HEK293 (cell line): ENCODE data around the gene LRP1B.

Source experiments
- BCL6B ChIP-seq: fragments of 450-650 bp; formaldehyde crosslinking; IDR thresholded peaks from 2 replicates; pipeline ENCODE4 v1.5.1; 2017; ENCODE audit warnings: missing biosample characterization, missing genetic modification characterization
- CTCF ChIP-seq: fragments of 450-650 bp; formaldehyde crosslinking; IDR thresholded peaks from 2 replicates; pipeline ENCODE4 v1.5.1; 2016; ENCODE audit warnings: missing biosample characterization, missing genetic modification characterization
- GLI4 ChIP-seq: fragments of 450-650 bp; formaldehyde crosslinking; IDR thresholded peaks from 2 replicates; pipeline ENCODE4 v1.5.1; 2016; ENCODE audit warnings: missing biosample characterization, missing genetic modification characterization
- GLIS2 ChIP-seq: fragments of 450-650 bp; formaldehyde crosslinking; IDR thresholded peaks from 2 replicates; pipeline ENCODE4 v1.5.1; 2016; ENCODE audit warnings: missing biosample characterization, missing genetic modification characterization
- MYNN ChIP-seq: fragments of 450-650 bp; formaldehyde crosslinking; IDR thresholded peaks from 2 replicates; pipeline ENCODE4 v1.5.1; 2016; ENCODE audit warnings: missing biosample characterization, missing genetic modification characterization, borderline replicate concordance
- PATZ1 ChIP-seq: fragments of 450-650 bp; formaldehyde crosslinking; IDR thresholded peaks from 2 replicates; pipeline ENCODE4 v1.5.1; 2016; ENCODE audit warnings: missing biosample characterization, missing genetic modification characterization
- PBX3 ChIP-seq: sonication (generic); formaldehyde crosslinking; IDR thresholded peaks from 2 replicates; pipeline ENCODE4 v1.8.1; 2022; ENCODE audit warnings: mild to moderate bottlenecking, moderate library complexity, missing genetic modification reagents
- PRDM1 ChIP-seq: fragments of 450-650 bp; formaldehyde crosslinking; IDR thresholded peaks from 2 replicates; pipeline ENCODE4; 2016; ENCODE audit warnings: missing biosample characterization, missing genetic modification characterization
- SCRT1 ChIP-seq: fragments of 450-650 bp; formaldehyde crosslinking; IDR thresholded peaks from 2 replicates; pipeline ENCODE4 v1.5.1; 2016; ENCODE audit warnings: missing biosample characterization, missing genetic modification characterization, borderline replicate concordance
- TRIM28 ChIP-seq: IDR thresholded peaks from 2 replicates; pipeline ENCODE4 v1.6.1; 2011; ENCODE audit warnings: low read length, control low read depth, borderline replicate concordance
- ZNF138 ChIP-seq: fragments of 450-650 bp; formaldehyde crosslinking; IDR thresholded peaks from 2 replicates; pipeline ENCODE4 v1.5.1; 2016; ENCODE audit warnings: missing biosample characterization, missing genetic modification characterization, borderline replicate concordance
- ZNF174 ChIP-seq: fragments of 450-650 bp; formaldehyde crosslinking; IDR thresholded peaks from 2 replicates; pipeline ENCODE4 v1.5.0; 2017; ENCODE audit warnings: missing biosample characterization, mild to moderate bottlenecking, missing genetic modification characterization
- ZNF175 ChIP-seq: fragments of 450-650 bp; formaldehyde crosslinking; IDR thresholded peaks from 2 replicates; pipeline ENCODE4 v1.5.1; 2016; ENCODE audit warnings: missing biosample characterization, missing genetic modification characterization
- ZNF19 ChIP-seq: fragments of 450-650 bp; formaldehyde crosslinking; IDR thresholded peaks from 2 replicates; pipeline ENCODE4; 2016; ENCODE audit warnings: missing biosample characterization, missing genetic modification characterization, low read depth
- ZNF274 ChIP-seq, 2 experiments: fragments of 200-500 bp in 1 of 2; fragments of 450-650 bp in 1 of 2; sonication (Bioruptor generic) in 1 of 2; formaldehyde crosslinking in 1 of 2; IDR thresholded peaks; 2 replicates each; pipeline versions ENCODE4 v1.5.1 to v1.6.1; 2014 to 2016; ENCODE audit warnings: borderline replicate concordance in 1 of 2, inconsistent platforms in 1 of 2, low read length in 1 of 2, missing biosample characterization in 1 of 2, missing genetic modification characterization in 1 of 2
- ZNF324 ChIP-seq: fragments of 450-650 bp; formaldehyde crosslinking; IDR thresholded peaks from 2 replicates; pipeline ENCODE4 v1.5.1; 2016; ENCODE audit warnings: missing biosample characterization, missing genetic modification characterization
- ZNF354C ChIP-seq: fragments of 450-650 bp; formaldehyde crosslinking; IDR thresholded peaks from 2 replicates; pipeline ENCODE4 v1.5.1; 2016; ENCODE audit warnings: missing biosample characterization, missing genetic modification characterization, low read depth, borderline replicate concordance
- ZNF362 ChIP-seq: fragments of 450-650 bp; formaldehyde crosslinking; IDR thresholded peaks from 2 replicates; pipeline ENCODE4 v1.5.1; 2016; ENCODE audit warnings: missing biosample characterization, missing genetic modification characterization
- ZNF391 ChIP-seq: fragments of 450-650 bp; formaldehyde crosslinking; IDR thresholded peaks from 2 replicates; pipeline ENCODE4 v1.5.1; 2016; ENCODE audit warnings: low read depth, missing biosample characterization, missing genetic modification characterization, borderline replicate concordance
- ZNF404 ChIP-seq: fragments of 450-650 bp; formaldehyde crosslinking; IDR thresholded peaks from 2 replicates; pipeline ENCODE4 v1.5.1; 2017; ENCODE audit warnings: missing biosample characterization, missing genetic modification characterization
- ZNF488 ChIP-seq: fragments of 450-650 bp; formaldehyde crosslinking; IDR thresholded peaks from 2 replicates; pipeline ENCODE4 v1.5.1; 2016; ENCODE audit warnings: missing biosample characterization, missing genetic modification characterization
- ZNF530 ChIP-seq: fragments of 450-650 bp; formaldehyde crosslinking; IDR thresholded peaks from 2 replicates; pipeline ENCODE4 v1.5.1; 2016; ENCODE audit warnings: low read depth, missing biosample characterization, missing genetic modification characterization
- ZNF548 ChIP-seq: fragments of 450-650 bp; formaldehyde crosslinking; IDR thresholded peaks from 2 replicates; pipeline ENCODE4 v1.5.1; 2016; ENCODE audit warnings: missing biosample characterization, missing genetic modification characterization
- ZNF560 ChIP-seq: fragments of 450-650 bp; formaldehyde crosslinking; IDR thresholded peaks from 2 replicates; pipeline ENCODE4 v1.5.1; 2017; ENCODE audit warnings: missing biosample characterization, missing genetic modification characterization, borderline replicate concordance
- ZNF561 ChIP-seq: fragments of 450-650 bp; IDR thresholded peaks from 2 replicates; pipeline ENCODE4 v1.5.1; 2018; ENCODE audit warnings: missing biosample characterization, missing genetic modification characterization, borderline replicate concordance
- ZNF629 ChIP-seq: fragments of 450-650 bp; formaldehyde crosslinking; IDR thresholded peaks from 2 replicates; pipeline ENCODE4 v1.5.1; 2017; ENCODE audit warnings: missing biosample characterization, missing genetic modification characterization
- ZNF677 ChIP-seq: fragments of 450-650 bp; IDR thresholded peaks from 2 replicates; pipeline ENCODE4 v1.5.0; 2018; ENCODE audit warnings: missing biosample characterization, mild to moderate bottlenecking, missing genetic modification characterization, moderate library complexity
- ZNF692 ChIP-seq: fragments of 450-650 bp; formaldehyde crosslinking; IDR thresholded peaks from 2 replicates; pipeline ENCODE4 v1.5.1; 2016; ENCODE audit warnings: missing biosample characterization, missing genetic modification characterization
- ZNF701 ChIP-seq: fragments of 450-650 bp; formaldehyde crosslinking; IDR thresholded peaks from 2 replicates; pipeline ENCODE4 v1.5.1; 2016; ENCODE audit warnings: missing biosample characterization, missing genetic modification characterization
- ZNF776 ChIP-seq: fragments of 450-650 bp; formaldehyde crosslinking; IDR thresholded peaks from 2 replicates; pipeline ENCODE4 v1.5.0; 2017; ENCODE audit warnings: missing biosample characterization, missing genetic modification characterization, borderline replicate concordance
- ZNF791 ChIP-seq: fragments of 450-650 bp; formaldehyde crosslinking; IDR thresholded peaks from 2 replicates; pipeline ENCODE4 v1.5.1; 2016; ENCODE audit warnings: missing biosample characterization, missing genetic modification characterization
- ZNF792 ChIP-seq: fragments of 450-650 bp; formaldehyde crosslinking; IDR thresholded peaks from 2 replicates; pipeline ENCODE4 v1.5.1; 2016; ENCODE audit warnings: missing biosample characterization, missing genetic modification characterization

LRP1B gene

GRCh38 chr2:140718999-140719398 is 1411.8 kb downstream of the LRP1B start (continued):
- TF ChIP-seq ZNF488 (no peak), ZNF362 (tag by site-specific recombination) (no peak), ZNF174 (tag by site-specific recombination) (no peak), GLIS2 (tag by site-specific recombination) (no peak), ZNF561 (tag by site-specific recombination) (no peak), ZNF560 (tag by site-specific recombination) (no peak), ZNF354C (tag by site-specific recombination) (no peak), CTCF (tag by site-specific recombination) (no peak), ZNF324 (tag by site-specific recombination) (no peak), ZNF138 (no peak), ZNF404 (tag by site-specific recombination) (no peak), ZNF274 (IDR thresholded peaks at IDR 0.05; ENCODE audit: low read length) (no peak), ZNF274 (tag by site-specific recombination; IDR thresholded peaks at IDR 0.05; ENCODE audit: borderline replicate concordance) (no peak), PATZ1 (tag by site-specific recombination) (no peak), ZNF677 (tag by site-specific recombination) (no peak), ZNF175 (tag by site-specific recombination) (no peak), ZNF530 (tag by site-specific recombination) (no peak), ZNF19 (tag by site-specific recombination) (no peak), MYNN (tag by site-specific recombination) (no peak), ZNF391 (tag by site-specific recombination) (no peak), SCRT1 (tag by site-specific recombination) (peak; percentile 73), PBX3 (no peak), BCL6B (tag by site-specific recombination) (peak; percentile 37; the same call in 1 of the 2 replicates), ZNF701 (tag by site-specific recombination) (no peak), ZNF776 (tag by site-specific recombination) (no peak), ZNF692 (tag by site-specific recombination) (no peak), PRDM1 (tag by site-specific recombination) (no peak), ZNF629 (no peak), ZNF791 (tag by site-specific recombination) (no peak), ZNF548 (tag by site-specific recombination) (no peak), ZNF792 (tag by site-specific recombination) (no peak), GLI4 (tag by site-specific recombination) (no peak), TRIM28 (peak; percentile 54; the same call in 1 of the 2 replicates)
